ENCODE data around the gene LCE2B.

- TF ChIP-seq CTCF (IDR thresholded peaks at IDR 0.05) (no peak), POLR2A (IDR thresholded peaks at IDR 0.05) (no peak)
Observed at GRCh38 chr1:152683846-152684245, 2.1 kb upstream of the LCE2B start.

All from esophagus squamous epithelium (tissue), 4 donors.